Fibroblast of lung (primary cell): ENCODE results near the gene ITGA8.

ENCODE experiments used
- CTCF ChIP-seq, 2 donors: IDR thresholded peaks in 1 of 2; conservative IDR thresholded peaks in 1 of 2; 1 replicate in 1 of 2; 2 replicates in 1 of 2; pipeline ENCODE4 v1.5.1; 2011 to 2012; ENCODE audit warnings: low read length in 2 of 2, control low read depth in 1 of 2, inconsistent platforms in 1 of 2, low read depth in 1 of 2, mild to moderate bottlenecking in 1 of 2
- EZH2 ChIP-seq: IDR thresholded peaks from 2 replicates; pipeline ENCODE4 v1.5.1; 2012; ENCODE audit warnings: low read length, control low read depth, mild to moderate bottlenecking; ENCODE audit errors: missing control alignments

DNA sequence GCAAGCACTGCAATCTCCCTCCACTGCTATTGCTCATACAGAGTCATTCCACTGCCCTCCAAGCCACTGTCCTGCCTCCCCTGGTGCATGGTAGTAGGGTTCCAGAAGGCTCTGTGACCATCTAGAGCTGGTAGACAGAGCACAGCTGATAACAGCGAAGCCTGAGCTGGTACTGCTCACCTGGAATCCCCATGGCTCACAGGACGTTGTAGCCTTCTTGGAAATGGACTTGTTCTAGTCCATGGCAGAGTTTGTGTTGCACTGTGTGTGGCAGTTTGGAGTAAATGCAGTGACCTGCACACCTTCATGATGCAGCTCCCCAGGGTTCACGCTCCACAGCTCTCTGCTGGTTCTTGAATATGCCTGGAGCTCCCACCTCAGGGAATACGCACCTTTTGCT, 67.0 kb downstream of the ITGA8 start:
- TF ChIP-seq CTCF (conservative IDR thresholded peaks at IDR 0.05 in 1 of 2, IDR thresholded peaks at IDR 0.05 in 1 of 2; ENCODE audit: low read depth in 1 of 2, low read length in 2 of 2): no peak
- no peak for TF ChIP-seq EZH2
